Neural cell (in vitro differentiated cells): ENCODE data around the gene PTPRN2.

Experiments used
- CTCF ChIP-seq: fragments of 450-650 bp; IDR thresholded peaks from 2 replicates; pipeline ENCODE4 v1.5.1; 2014; ENCODE audit warnings: antibody characterized with exemption, mild to moderate bottlenecking, moderate library complexity; ENCODE audit not compliant: poor library complexity, severe bottlenecking
- EP300 ChIP-seq: fragments of 450-650 bp; conservative IDR thresholded peaks from 2 replicates; pipeline ENCODE4 v1.6.1; 2014; ENCODE audit warnings: antibody characterized with exemption, mild to moderate bottlenecking, moderate library complexity; ENCODE audit not compliant: poor library complexity, severe bottlenecking
- EZH2 ChIP-seq: fragments of 200-600, 300-800 bp; shearing (Covaris generic), sonication (generic); IDR thresholded peaks from 2 replicates; pipeline ENCODE4 v1.6.1; 2014; ENCODE audit warnings: antibody characterized with exemption, low read length, borderline replicate concordance, mild to moderate bottlenecking; ENCODE audit not compliant: insufficient read depth, poor library complexity, severe bottlenecking
- MXI1 ChIP-seq: fragments of 450-650 bp; conservative IDR thresholded peaks from 2 replicates; pipeline ENCODE4 v1.6.1; 2014; ENCODE audit warnings: antibody characterized with exemption, mild to moderate bottlenecking; ENCODE audit not compliant: poor library complexity, severe bottlenecking
- POLR2AphosphoS5 ChIP-seq: IDR thresholded peaks from 2 replicates; pipeline ENCODE4 v1.6.1; 2012
- RAD21 ChIP-seq: fragments of 450-650 bp; conservative IDR thresholded peaks from 2 replicates; pipeline ENCODE4 v1.6.1; 2014; ENCODE audit warnings: antibody characterized with exemption, mild to moderate bottlenecking, moderate library complexity
- REST ChIP-seq: IDR thresholded peaks from 2 replicates; pipeline ENCODE4 v1.6.1; 2012; ENCODE audit warnings: borderline replicate concordance
- SMC3 ChIP-seq: fragments of 450-650 bp; conservative IDR thresholded peaks from 2 replicates; pipeline ENCODE4 v1.6.1; 2014; ENCODE audit warnings: antibody characterized with exemption, mild to moderate bottlenecking, moderate library complexity; ENCODE audit not compliant: poor library complexity
- TAF1 ChIP-seq: IDR thresholded peaks from 2 replicates; pipeline ENCODE4 v1.6.1; 2012; ENCODE audit warnings: low read depth

- TF ChIP-seq RAD21 = no peak
- no peak for TF ChIP-seq CTCF
- TF ChIP-seq MXI1 = no peak
- TF ChIP-seq POLR2AphosphoS5 = no peak
- no peak for TF ChIP-seq TAF1
- no peak for TF ChIP-seq EP300
- no peak for TF ChIP-seq EZH2
- TF ChIP-seq SMC3 = no peak
- TF ChIP-seq REST = no peak
Measured at GRCh38 chr7:157517782-157518513, 1069.7 kb downstream of the PTPRN2 start.
